NCI-H748 (cell line): ENCODE data around the gene SGPL1.
"Not testable (repeated sequence)": the region's sequence is repeated elsewhere in the genome, so short reads cannot be mapped to it uniquely, and the experiment has no call there.

ENCODE experiments used
- DNase-seq: peaks from one replicate; lab custom pipeline; 2025; ENCODE audit not compliant: unreplicated experiment; lab: John Stamatoyannopoulos, UW

SGPL1 gene

GRCh38 chr10:70815504-70816219, at the start of gene SGPL1:
SGPL1 (plus strand) TSS chr10:70815948; CDS start chr10:70816854, 906 bp downstream.
- DNase-seq: peak; percentile 82

- not testable (repeated sequence) for DNase-seq
Observed at GRCh38 chr10:70768026-70768685, 47.6 kb upstream of the SGPL1 start.

GRCh38 chr10:70769121-70769520, 46.6 kb upstream of the SGPL1 start:
- no peak for DNase-seq

DNA sequence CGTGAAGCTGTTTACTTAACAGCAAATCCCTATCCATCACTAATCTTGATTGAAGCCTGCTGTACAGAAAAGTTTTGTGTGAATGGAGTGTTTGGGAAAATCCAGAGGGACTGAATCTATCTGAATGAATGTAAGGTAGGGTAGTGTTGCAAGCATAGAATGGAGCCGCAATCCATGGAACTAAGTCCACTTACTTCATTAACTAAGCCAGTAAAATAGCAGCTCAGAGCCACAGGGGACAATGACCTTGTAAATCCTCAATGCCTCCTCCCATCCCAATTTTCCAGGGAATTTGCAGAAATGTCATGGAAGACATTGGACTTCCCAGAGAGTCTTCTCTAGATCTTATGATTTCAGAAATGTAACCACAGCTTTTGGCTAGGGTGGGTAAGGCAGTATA, 45.7 kb upstream of the SGPL1 start:
- no peak for DNase-seq

GRCh38 chr10:70770516-70770915, 45.2 kb upstream of the SGPL1 start:
- DNase-seq: not testable (repeated sequence)

DNA sequence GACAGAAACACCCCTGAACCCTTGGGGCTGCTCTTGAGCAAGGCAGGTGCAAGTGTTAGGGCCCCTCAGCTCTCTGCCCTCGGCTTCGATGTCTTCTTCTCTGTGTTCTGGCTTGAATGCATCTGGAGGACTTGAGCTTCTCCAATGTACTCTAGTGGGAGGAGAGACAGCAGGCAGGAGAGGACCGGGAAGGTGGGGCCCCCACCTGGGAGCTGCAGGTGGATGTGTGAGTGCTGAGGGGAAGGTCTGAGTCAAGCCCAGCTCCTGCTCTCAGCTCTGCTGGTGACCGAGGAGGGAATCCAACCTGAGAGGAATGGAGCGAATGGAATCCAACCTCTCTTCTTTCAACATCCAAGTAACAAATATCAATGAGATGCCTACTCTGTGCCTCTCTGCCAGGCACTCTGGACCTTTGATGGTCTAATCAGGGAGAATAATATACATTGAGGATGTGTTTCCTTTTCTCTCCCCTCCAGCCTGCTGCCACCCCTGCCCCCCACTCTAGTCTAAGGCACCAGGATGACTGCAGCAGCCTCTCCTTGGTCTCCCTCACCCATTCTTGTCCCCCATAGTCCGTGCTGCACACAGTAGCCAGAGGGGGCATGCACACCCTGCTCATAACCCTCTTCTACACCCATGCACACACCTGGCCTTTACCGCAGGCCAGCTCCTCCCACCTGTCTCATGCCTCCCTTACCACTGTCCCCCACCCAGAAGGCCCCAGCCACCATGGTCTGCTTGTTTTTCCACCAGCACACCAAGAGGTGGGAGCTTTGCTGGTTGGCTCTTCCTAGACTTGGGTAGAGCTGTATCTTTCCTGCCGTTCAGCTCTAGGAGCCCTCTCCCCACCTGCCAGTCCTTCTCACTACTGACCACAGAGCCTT, 44.2 kb upstream of the SGPL1 start:
- DNase-seq: no peak

DNA sequence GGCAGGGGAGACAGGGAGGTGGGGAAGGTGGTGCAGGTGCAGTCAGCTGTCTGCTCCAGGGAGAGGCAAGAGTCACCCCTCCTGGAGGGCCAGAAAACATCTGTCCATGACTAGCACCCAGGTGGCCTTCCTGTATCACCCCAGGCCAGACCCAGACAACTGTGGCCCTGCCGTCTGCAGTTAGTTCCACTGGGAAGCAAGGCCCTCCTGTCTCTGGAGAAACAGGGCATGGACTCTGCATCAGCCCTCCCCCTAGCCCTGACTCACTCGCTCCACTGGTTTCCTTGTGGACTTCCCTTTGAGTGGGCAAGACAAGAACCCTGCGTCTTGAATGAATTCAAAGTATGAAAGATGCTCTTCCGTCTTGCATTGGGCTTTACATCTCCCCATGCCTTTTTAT, 43.1 kb upstream of the SGPL1 start:
- DNase-seq: no peak

- DNase-seq: no peak
Observed at GRCh38 chr10:70773461-70773860, 42.3 kb upstream of the SGPL1 start.

DNA sequence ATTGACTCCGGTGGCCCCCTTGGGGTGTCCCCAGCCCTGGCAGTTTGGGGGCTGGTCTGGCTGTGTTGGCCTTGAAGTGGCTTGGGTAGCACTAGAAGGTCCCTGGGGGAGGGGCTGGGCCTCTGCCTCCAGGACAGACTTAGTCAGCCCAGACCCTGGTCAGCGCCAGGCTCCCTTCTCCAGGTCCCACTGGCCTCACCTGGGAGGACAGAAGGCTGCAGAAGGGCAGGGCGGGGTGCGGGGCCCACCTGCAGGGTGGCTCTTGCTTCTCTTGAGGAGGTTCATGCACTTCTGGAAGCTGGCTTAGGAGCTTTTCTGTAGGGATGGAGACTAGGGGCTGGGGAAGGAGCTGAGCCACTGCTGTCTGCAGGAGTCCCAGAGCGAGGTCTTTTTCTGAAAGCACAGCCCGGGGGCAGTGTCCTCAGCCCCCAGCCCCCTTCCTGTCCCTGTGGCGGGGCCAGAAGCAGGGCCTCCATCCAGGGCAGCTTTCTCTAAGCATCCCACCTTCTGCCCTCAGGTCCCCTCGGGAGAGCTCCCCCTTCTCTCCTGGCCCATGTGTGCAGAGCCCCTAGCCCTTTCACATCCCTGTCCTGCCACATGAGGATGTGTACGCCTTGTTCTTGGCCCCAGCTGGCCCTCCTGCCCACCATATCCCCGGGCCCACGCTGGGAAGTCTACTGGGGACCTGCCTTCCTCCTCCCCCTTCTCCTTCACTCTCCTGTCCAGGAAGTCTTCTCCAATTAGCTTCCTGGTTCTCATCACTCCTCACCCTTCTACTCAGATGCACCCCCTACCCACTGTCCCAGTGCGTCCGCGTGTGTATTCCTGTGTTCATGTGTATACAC, 41.6 kb upstream of the SGPL1 start:
- no peak for DNase-seq

DNA sequence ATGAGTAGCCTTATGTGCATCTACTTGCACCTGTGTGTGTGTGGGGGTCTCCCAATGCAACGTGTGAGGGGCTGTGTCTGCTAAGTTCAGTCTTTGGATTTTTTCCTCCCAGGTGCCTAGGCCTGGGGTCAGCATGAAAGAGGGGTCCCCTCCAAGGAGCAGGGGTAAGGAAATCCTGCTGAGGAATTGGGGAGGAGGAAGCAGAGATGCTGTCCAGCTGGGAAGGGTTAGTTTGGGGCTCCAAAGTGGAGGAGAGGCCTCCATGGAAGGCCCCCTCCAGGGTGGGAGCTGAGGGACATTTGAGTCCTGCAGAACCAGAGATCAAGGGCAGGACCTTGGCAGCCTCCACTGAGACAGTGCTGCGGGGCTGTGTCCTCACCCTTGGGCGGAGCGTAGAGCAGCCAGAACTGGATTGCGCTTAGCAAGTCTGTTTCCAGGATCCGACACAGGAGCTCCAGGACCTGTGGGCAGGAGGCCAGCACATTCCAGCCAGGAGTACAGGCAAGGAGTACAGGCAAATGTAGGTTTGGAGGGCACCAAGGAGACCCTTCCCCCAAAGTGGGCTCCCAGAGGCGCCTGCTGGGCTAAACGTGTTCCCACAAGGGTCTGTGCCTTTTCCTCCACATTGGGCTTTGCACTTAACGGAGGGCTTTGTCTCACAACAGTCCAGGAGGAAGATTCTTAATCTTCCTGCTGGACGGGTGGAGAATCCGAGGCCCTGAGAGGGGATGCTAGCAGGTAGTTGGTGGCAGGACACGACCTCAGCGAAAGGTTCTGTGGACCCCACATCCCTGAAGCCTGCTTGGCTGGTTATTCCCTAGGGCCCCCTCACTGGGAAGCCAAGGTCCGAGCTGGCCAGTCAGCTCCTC, 40.7 kb upstream of the SGPL1 start:
- DNase-seq: no peak

DNA sequence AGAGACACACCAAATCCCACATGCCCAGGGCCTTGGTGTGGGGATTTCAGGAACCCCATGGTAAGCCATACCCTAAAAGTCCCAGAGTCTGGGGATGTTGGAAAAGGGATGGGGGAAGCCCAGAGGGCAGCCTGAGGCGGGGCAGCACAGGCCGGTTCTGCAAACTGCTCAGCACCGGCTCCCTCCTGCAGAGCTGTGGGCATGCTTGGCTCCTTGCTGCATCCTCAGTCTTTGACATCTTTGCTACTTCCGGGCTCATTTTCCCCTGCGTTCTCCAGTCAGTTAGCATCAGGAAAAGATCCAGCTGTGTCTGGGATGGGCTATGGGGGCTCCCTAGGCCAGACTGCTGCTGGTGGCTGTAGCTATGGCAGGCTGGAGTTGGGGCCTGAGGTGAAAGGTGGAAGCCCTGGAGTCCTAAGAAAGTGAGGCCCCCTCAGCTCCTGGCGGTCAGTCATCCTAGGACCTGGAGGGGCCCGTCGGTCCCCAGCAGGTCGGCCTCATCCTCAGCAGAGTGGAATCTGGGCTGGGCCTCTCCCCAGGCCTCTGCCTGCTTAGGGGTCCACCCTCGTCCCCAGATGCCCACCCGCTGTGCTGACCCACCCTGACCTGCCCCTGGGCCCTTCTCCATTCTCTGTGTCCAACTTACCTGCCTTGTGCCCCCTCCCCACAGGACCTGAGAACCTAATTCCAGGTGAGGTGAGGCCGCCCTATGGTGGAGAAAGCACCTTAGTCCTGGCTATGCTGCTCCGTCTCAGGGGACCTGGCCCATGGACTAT, 39.9 kb upstream of the SGPL1 start:
- DNase-seq: no peak

GRCh38 chr10:70776455-70777005, 39.2 kb upstream of the SGPL1 start:
- no peak for DNase-seq

DNA sequence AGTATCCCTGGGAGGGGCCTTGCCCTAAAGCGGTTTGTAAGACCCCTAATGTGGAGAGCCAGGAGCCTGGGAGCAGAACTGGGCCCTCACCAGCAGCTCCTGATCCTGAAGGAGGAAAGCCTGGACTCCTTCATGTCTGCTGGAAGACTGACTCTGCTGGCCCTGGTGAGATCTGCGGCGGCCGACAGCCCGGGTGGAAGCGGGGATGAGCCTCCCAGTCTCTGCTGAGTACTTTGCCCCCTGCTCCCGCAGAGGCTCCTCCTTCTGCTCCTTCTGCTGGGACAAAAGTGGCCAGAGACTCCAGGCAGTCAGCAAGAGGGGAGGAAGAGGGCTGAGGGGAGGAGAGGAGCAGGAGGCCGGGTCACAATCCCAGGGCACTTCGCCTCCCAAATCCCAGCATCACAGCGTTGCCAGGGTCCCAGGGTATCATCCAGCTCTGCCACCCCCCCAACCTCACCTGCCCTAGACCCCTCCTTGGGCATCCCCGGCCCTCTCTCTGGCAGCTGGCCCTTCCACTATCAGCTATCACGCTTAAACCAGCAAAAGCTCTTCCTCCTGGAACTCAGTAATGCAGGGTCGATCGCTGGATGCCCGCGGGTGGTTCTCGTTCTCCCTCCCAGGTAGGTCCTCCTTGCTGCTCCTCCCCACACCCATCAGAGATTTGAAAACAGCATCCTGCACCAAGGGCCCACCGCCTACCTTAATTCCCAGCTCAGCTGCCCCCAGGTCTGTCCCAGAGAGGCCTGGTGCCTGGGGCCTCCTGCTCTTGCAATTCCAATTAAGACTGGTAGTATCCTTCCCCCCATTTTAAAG, 38.5 kb upstream of the SGPL1 start:
- no peak for DNase-seq

GRCh38 chr10:70778267-70778924, 37.4 kb upstream of the SGPL1 start:
- DNase-seq: no peak

- DNase-seq: no peak
Observed at GRCh38 chr10:70779088-70779487, 36.7 kb upstream of the SGPL1 start.

DNA sequence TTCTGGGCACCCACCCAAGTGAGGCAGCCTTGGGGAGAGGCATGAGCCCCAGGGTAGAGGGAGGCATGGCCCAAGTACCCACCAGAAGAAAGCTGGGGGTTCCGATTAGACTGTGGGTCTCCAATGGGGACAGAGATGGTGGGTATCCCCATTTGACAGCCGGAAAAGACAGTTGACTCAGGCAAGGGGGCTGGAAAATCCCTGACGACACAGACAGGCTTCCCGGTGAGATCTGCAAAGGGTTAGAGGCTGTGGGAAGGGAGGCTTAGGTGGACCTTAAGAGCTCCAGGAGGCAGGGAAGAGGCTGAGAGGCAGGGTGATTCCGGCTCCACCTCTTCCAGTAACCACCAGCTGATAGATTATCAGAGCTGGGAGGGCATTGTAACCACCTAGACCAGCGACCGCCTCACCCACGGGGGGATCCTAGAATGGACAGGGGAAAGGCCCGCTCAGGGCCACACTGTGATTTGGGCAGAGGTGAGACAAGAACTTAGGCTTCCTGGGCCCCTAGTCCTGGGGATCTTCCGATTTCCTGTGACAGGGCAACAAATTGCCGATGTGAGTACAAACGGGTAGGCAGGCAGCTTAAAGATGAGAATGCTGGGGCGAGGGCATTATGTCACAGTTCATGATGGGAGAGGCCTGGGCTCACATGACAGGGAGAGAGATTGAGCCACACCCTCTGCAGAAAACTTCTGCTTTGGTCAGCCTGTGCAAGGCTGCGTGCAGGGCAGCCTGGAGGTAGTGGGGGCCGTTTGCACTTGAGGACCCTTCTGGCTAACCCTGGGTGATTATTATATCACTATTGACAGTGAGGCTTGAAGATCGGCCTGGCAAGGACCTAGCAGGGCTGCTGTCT, 36.0 kb upstream of the SGPL1 start:
- no peak for DNase-seq

DNA sequence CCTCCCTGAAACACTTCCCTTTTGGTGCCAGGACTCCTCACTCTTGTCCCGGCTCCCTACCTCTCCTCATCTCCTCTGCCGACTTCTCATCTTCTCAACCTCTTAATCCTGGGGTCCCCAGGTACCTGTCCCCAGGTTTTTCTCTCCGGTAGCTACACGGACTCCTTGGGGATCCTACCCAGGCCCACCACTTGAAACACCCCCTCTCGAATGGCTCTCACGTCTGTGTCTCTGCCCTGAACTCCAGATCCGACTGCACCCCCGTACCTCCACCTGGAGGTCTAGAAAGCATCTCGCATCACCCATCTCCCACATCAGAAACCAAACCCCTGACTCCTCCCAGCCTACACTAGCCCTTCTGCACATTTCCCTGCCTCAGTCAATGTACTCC, 35.4 kb upstream of the SGPL1 start:
- no peak for DNase-seq
